ENCODE data around the gene MAGI2.

The MAGI2 gene

GRCh38 chr7:78704504-78704903, 749.0 kb downstream of the MAGI2 start:
- Mint-ChIP-seq H3K4me3 (no peak overlapping the region), H3K9me3 (peaks cover 3 to 8% of the 10 kb centered on the region in 2 donors), H3K36me3 (no peaks in the 10 kb centered on the region), H3K27me3 (no peaks in the 10 kb centered on the region), H3K27ac (no peak overlapping the region), H3K4me1 (no peaks in the 10 kb centered on the region)
- DNase-seq (no peak), ATAC-seq (replicated peaks) (no peak)

GRCh38 chr7:78703391-78703790, 750.1 kb downstream of the MAGI2 start:
- no peaks in the 10 kb centered on the region for H3K4me1 Mint-ChIP-seq

GRCh38 chr7:78702770-78703169, 750.7 kb downstream of the MAGI2 start:
- H3K27ac Mint-ChIP-seq = no peak overlapping the region
- ATAC-seq (replicated peaks) (no peak), DNase-seq (no peak)
- no peaks in the 10 kb centered on the region for H3K4me1 Mint-ChIP-seq
- H3K36me3 Mint-ChIP-seq = no peaks in the 10 kb centered on the region
- H3K9me3 Mint-ChIP-seq = peaks cover 3 to 10% of the 10 kb centered on the region in 2 donors
- H3K4me3 Mint-ChIP-seq = no peak overlapping the region
- H3K27me3 Mint-ChIP-seq = no peaks in the 10 kb centered on the region

More at GRCh38 chr7:78703391-78703790, 750.1 kb downstream of the MAGI2 start:
- peaks cover 3 to 10% of the 10 kb centered on the region in 2 donors for H3K9me3 Mint-ChIP-seq
- ATAC-seq (replicated peaks) = no peak
- no peak for DNase-seq
- no peak overlapping the region for H3K27ac Mint-ChIP-seq
- H3K4me3 Mint-ChIP-seq = no peak overlapping the region
- no peaks in the 10 kb centered on the region for H3K27me3 Mint-ChIP-seq
- H3K36me3 Mint-ChIP-seq = no peaks in the 10 kb centered on the region

GRCh38 chr7:78695826-78696225, 757.6 kb downstream of the MAGI2 start:
- H3K36me3 Mint-ChIP-seq = no peaks in the 10 kb centered on the region
- H3K9me3 Mint-ChIP-seq = peaks cover 0 to 3% of the 10 kb centered on the region in 2 donors
- no peak overlapping the region for H3K4me3 Mint-ChIP-seq
- no peaks in the 10 kb centered on the region for H3K27me3 Mint-ChIP-seq
- H3K27ac Mint-ChIP-seq = no peak overlapping the region
- ATAC-seq (replicated peaks) (no peak), DNase-seq (no peak)
- no peaks in the 10 kb centered on the region for H3K4me1 Mint-ChIP-seq

GRCh38 chr7:78691584-78691983, 761.9 kb downstream of the MAGI2 start:
- Mint-ChIP-seq H3K27me3 (no peaks in the 10 kb centered on the region), H3K27ac (no peak overlapping the region), H3K4me3 (no peak overlapping the region), H3K4me1 (no peaks in the 10 kb centered on the region), H3K36me3 (no peaks in the 10 kb centered on the region), H3K9me3 (peaks cover 0 to 1% of the 10 kb centered on the region in 2 donors)
- DNase-seq (no peak), ATAC-seq (replicated peaks) (peak in 1 of 2 donors; percentile 38)

GRCh38 chr7:78690174-78690573, 763.3 kb downstream of the MAGI2 start:
- no peaks in the 10 kb centered on the region for H3K4me1 Mint-ChIP-seq
- H3K27me3 Mint-ChIP-seq = no peaks in the 10 kb centered on the region
- H3K4me3 Mint-ChIP-seq = no peak overlapping the region
- no peak overlapping the region for H3K27ac Mint-ChIP-seq
- ATAC-seq (replicated peaks) = no peak
- no peak for DNase-seq
- H3K9me3 Mint-ChIP-seq = peaks cover 0 to under 1% of the 10 kb centered on the region in 2 donors
- H3K36me3 Mint-ChIP-seq = no peaks in the 10 kb centered on the region

- Mint-ChIP-seq H3K4me1 (no peaks in the 10 kb centered on the region), H3K27ac (no peak overlapping the region), H3K4me3 (no peak overlapping the region), H3K9me3 (no peaks in the 10 kb centered on the region), H3K36me3 (no peaks in the 10 kb centered on the region), H3K27me3 (no peaks in the 10 kb centered on the region)
- DNase-seq (no peak), ATAC-seq (replicated peaks) (no peak)
These were observed 765.1 kb downstream of the MAGI2 start for GRCh38 chr7:78688376-78688775.

GRCh38 chr7:78686189-78686588, 767.3 kb downstream of the MAGI2 start:
- no peaks in the 10 kb centered on the region for H3K9me3 Mint-ChIP-seq
- H3K4me1 Mint-ChIP-seq = no peaks in the 10 kb centered on the region
- no peak for ATAC-seq (replicated peaks)
- H3K36me3 Mint-ChIP-seq = no peaks in the 10 kb centered on the region
- DNase-seq = no peak
- no peaks in the 10 kb centered on the region for H3K27me3 Mint-ChIP-seq
- H3K4me3 Mint-ChIP-seq = no peak overlapping the region
- H3K27ac Mint-ChIP-seq = no peak overlapping the region

- ATAC-seq (replicated peaks) = no peak
- no peaks in the 10 kb centered on the region for H3K27me3 Mint-ChIP-seq
These were observed 769.3 kb downstream of the MAGI2 start for GRCh38 chr7:78684201-78684600.

GRCh38 chr7:78683566-78683965, 769.9 kb downstream of the MAGI2 start:
- no peaks in the 10 kb centered on the region for H3K4me1 Mint-ChIP-seq

More at GRCh38 chr7:78684201-78684600, 769.3 kb downstream of the MAGI2 start:
- Mint-ChIP-seq H3K4me3 (no peak overlapping the region), H3K9me3 (no peaks in the 10 kb centered on the region), H3K4me1 (no peaks in the 10 kb centered on the region), H3K36me3 (no peaks in the 10 kb centered on the region), H3K27ac (no peak overlapping the region)
- DNase-seq = no peak

GRCh38 chr7:78679112-78679876, 774.2 kb downstream of the MAGI2 start:
- Mint-ChIP-seq H3K36me3 (no peaks in the 10 kb centered on the region), H3K27ac (no peak overlapping the region), H3K4me1 (no peaks in the 10 kb centered on the region), H3K9me3 (no peaks in the 10 kb centered on the region), H3K27me3 (no peaks in the 10 kb centered on the region), H3K4me3 (no peak overlapping the region)
- ATAC-seq (replicated peaks) (no peak), DNase-seq (no peak)

More at GRCh38 chr7:78683566-78683965, 769.9 kb downstream of the MAGI2 start:
- Mint-ChIP-seq H3K36me3 (no peaks in the 10 kb centered on the region), H3K4me3 (no peak overlapping the region), H3K9me3 (no peaks in the 10 kb centered on the region), H3K27ac (no peak overlapping the region), H3K27me3 (no peaks in the 10 kb centered on the region)
- DNase-seq (no peak), ATAC-seq (replicated peaks) (no peak)

GRCh38 chr7:78677391-78677790, 776.1 kb downstream of the MAGI2 start:
- Mint-ChIP-seq H3K27ac (no peak overlapping the region), H3K4me1 (no peaks in the 10 kb centered on the region), H3K36me3 (no peaks in the 10 kb centered on the region), H3K9me3 (no peaks in the 10 kb centered on the region), H3K27me3 (no peaks in the 10 kb centered on the region), H3K4me3 (no peak overlapping the region)
- ATAC-seq (replicated peaks) (no peak), DNase-seq (no peak)

- Mint-ChIP-seq H3K27ac (no peak overlapping the region), H3K4me1 (no peaks in the 10 kb centered on the region), H3K27me3 (no peaks in the 10 kb centered on the region), H3K9me3 (no peaks in the 10 kb centered on the region), H3K36me3 (no peaks in the 10 kb centered on the region), H3K4me3 (no peak overlapping the region)
- ATAC-seq (replicated peaks) = no peak
- DNase-seq = no peak
These were observed 778.0 kb downstream of the MAGI2 start for GRCh38 chr7:78675511-78675910.

GRCh38 chr7:78673272-78673671, 780.2 kb downstream of the MAGI2 start:
- peaks cover 0 to 3% of the 10 kb centered on the region in 2 donors for H3K9me3 Mint-ChIP-seq

GRCh38 chr7:78662939-78663338, 790.5 kb downstream of the MAGI2 start:
- peaks cover 2 to 5% of the 10 kb centered on the region in 2 donors for H3K9me3 Mint-ChIP-seq
- no peaks in the 10 kb centered on the region for H3K36me3 Mint-ChIP-seq
- DNase-seq (no peak), ATAC-seq (replicated peaks) (no peak)
- H3K4me3 Mint-ChIP-seq = no peak overlapping the region
- no peak overlapping the region for H3K27ac Mint-ChIP-seq
- no peaks in the 10 kb centered on the region for H3K27me3 Mint-ChIP-seq
- H3K4me1 Mint-ChIP-seq = no peaks in the 10 kb centered on the region

More at GRCh38 chr7:78673272-78673671, 780.2 kb downstream of the MAGI2 start:
- H3K27me3 Mint-ChIP-seq = no peaks in the 10 kb centered on the region
- no peak overlapping the region for H3K27ac Mint-ChIP-seq
- ATAC-seq (replicated peaks) = no peak
- no peaks in the 10 kb centered on the region for H3K4me1 Mint-ChIP-seq
- H3K4me3 Mint-ChIP-seq = no peak overlapping the region
- H3K36me3 Mint-ChIP-seq = no peaks in the 10 kb centered on the region
- DNase-seq = no peak
